WI38 (cell line): ENCODE results near the gene CDK5RAP2.

Experiments used
- H3K4me3 ChIP-seq: 2 replicates; pipeline ENCODE4 v1.5.1; 2011; ENCODE audit warnings: low read depth, mild to moderate bottlenecking, control low read depth, low read length
- CTCF ChIP-seq: IDR thresholded peaks from 2 replicates; pipeline ENCODE4 v1.5.1; 2012; ENCODE audit warnings: low read depth, mild to moderate bottlenecking, control low read depth, low read length

The CDK5RAP2 gene

GRCh38 chr9:120434532-120434931 lies 145.4 kb downstream of the CDK5RAP2 start:
- peak overlapping the region; percentile 29 for H3K4me3 ChIP-seq

DNA sequence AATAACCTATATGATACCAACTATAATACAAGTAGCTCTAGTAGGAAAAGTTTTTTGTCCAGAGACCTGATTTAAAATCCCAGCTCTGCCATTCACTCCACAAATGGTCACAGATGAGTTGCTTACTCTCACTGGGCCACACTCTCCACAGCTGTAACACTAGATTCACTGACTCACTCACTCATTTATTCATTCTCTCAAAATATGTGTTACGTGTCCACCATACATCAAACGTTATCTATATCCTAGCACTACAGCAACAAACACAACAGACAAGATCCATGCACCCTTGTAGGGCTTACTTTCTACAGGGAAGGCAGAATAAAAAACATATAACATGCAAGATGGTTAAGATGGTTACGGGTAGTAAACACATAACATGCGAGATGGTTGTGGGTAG lies 146.3 kb downstream of the CDK5RAP2 start:
- no peak overlapping the region for H3K4me3 ChIP-seq
- no peak for TF ChIP-seq CTCF

More at GRCh38 chr9:120434532-120434931, 145.4 kb downstream of the CDK5RAP2 start:
- no peak for TF ChIP-seq CTCF

DNA sequence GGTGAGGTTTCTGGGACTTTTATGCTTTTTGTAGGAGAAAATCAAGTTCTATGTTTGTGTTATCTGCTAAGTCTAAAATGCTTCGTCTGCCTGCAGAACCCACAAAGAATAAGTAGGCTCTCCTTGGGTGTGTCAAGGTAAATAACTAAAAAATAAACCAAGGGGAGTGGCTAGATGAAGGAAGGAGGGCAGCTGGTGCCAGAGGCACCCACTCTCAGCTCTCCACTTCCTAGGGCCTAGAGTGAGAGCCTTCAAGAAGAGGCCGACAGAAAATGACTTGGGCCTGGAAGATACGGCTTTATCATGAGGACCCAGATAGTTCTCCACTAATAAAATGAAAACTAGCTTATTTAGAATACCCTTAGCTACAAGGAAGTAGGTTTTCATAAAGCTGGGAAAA lies 147.4 kb downstream of the CDK5RAP2 start:
- no peak overlapping the region for H3K4me3 ChIP-seq
- TF ChIP-seq CTCF = no peak

DNA sequence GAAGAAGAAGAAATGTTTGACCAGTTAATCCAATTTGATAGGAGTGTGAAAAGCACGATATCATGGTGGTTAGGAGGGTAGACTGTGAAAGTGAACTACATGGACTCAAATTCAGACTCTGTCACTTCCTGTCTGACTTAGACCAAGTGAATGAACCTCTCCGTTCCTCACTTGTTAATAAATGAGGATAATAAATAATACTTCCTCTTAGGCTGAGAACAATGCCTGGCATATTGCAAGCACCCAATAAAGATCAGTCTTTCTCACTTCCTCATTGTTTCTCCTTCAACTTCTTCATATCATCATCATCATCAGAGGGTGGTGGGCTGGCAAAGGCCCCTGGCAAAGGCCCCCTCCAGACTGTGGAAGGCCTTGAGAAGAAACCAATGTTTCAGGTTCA lies 148.7 kb downstream of the CDK5RAP2 start:
- no peak overlapping the region for H3K4me3 ChIP-seq
- no peak for TF ChIP-seq CTCF

DNA sequence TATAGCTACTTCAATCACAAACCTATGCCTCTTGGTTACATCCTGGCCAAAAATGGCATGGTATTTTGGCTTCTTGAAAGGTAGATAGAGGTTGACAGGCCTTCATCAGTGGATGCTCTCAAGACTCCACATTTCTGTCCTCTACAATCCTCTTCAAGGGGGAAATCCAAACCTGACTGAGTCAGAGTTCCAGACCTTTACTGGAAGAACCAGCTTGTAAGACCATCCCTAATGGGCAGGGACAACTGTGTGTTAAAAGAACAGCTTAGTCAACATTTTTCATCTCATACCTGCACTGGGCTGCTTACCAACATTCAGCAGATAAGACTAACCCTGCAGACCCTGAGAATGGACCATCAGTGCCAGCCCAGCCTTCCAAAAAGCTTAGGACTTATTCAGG lies 155.7 kb downstream of the CDK5RAP2 start:
- no peak for TF ChIP-seq CTCF
- H3K4me3 ChIP-seq = no peak overlapping the region

- no peak for TF ChIP-seq CTCF
- H3K4me3 ChIP-seq = no peak overlapping the region
Measured at GRCh38 chr9:120423812-120424211, 156.2 kb downstream of the CDK5RAP2 start.

DNA sequence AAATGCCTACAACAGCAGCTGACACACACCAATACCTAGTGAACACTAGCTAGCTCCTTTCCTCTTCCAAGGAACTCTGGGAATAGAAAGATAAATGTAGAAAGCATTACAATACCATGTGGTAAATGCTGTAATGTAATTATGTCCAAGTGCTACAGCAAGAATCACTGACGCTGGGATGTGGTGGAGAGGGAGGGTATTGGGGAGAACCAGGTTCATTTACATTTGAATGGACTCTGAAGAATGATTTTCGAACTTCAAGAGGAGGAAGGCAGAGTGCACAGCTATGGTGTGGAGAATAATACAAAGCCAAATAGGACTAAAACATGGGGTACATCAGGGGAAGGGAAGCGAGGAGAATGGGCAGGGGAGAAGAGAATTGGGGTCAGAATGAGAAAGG lies 158.0 kb downstream of the CDK5RAP2 start:
- no peak for TF ChIP-seq CTCF
- no peak overlapping the region for H3K4me3 ChIP-seq
